ENCODE data around the gene DDX51.

DNA sequence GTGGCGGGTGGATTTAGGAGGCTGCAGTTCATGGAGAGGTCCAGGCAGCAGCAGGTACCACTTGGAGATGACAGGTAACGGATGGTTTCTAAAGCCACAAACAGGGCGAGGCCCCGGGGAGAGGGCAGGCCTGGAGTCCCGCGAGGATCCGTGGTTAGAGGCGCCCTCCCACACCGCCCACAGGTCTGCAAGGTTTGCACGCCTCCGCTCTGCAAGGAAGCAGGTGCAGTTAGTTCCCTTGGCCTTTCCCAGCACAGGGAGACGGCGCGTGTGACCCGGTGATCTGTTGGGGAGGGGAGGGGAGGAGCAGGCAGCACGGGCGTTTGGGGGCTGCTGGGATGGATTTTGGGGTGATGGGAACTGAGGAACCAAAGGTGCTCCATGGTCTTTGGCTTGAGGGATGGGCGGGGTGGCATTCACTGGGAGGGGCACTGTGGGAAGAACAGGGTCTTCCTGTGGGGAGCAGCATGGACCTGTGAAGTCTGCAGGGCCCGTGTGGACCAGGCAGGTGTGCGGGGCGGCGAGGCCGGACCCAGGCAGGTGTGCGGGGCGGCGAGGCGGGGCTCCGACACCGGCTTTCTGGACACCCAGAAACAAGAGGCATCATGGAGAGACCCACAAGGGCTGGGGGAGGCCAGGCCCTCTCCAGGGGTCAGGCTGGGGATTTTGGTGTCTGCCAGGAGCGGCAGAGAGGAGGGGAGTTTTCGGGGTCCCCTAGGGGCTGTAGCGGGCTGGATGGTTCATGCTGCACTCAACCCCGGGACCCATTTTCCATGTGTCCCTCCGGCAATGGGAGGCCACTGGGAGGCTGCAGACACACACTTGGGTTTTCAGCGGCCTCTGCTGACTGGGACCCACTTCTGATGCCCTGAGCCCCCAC is 29.3 kb upstream of the DDX51 start:
- TF ChIP-seq CTCF (conservative IDR thresholded peaks at IDR 0.05; ENCODE audit: low read depth, low read length) (no peak), RAD21 (IDR thresholded peaks at IDR 0.05; ENCODE audit: low read length) (no peak), POLR2A (IDR thresholded peaks at IDR 0.05; ENCODE audit: low read depth, low read length) (no peak)
- TF ChIP-seq, protein P1, sequence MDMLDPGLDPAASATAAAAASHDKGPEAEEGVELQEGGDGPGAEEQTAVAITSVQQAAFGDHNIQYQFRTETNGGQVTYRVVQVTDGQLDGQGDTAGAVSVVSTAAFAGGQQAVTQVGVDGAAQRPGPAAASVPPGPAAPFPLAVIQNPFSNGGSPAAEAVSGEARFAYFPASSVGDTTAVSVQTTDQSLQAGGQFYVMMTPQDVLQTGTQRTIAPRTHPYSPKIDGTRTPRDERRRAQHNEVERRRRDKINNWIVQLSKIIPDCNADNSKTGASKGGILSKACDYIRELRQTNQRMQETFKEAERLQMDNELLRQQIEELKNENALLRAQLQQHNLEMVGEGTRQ (IDR thresholded peaks at IDR 0.05; ENCODE audit: low read depth, low read length) = no peak
